ENCODE measurements around the gene PTPRN2.

Gene PTPRN2

GRCh38 chr7:157809863-157810851 is 777.5 kb downstream of the PTPRN2 start:
- no peak for DNase-seq (ENCODE audit: low read depth)

- no peak for DNase-seq (ENCODE audit: low read depth)
Measured at GRCh38 chr7:157809154-157809862, 778.3 kb downstream of the PTPRN2 start.

- DNase-seq (ENCODE audit: low read depth): no peak
Measured at GRCh38 chr7:157808042-157808441, 779.6 kb downstream of the PTPRN2 start.

- no peak for DNase-seq (ENCODE audit: low read depth)
Measured at GRCh38 chr7:157807510-157807909, 780.1 kb downstream of the PTPRN2 start.

GRCh38 chr7:157806711-157807110 is 780.9 kb downstream of the PTPRN2 start:
- no peak for DNase-seq (ENCODE audit: low read depth)

- no peak for DNase-seq (ENCODE audit: low read depth)
Measured at GRCh38 chr7:157805713-157806112, 781.9 kb downstream of the PTPRN2 start.

- no peak for DNase-seq (ENCODE audit: low read depth)
Measured at GRCh38 chr7:157803906-157804305, 783.7 kb downstream of the PTPRN2 start.

GRCh38 chr7:157801971-157802675 is 785.5 kb downstream of the PTPRN2 start:
- DNase-seq (ENCODE audit: low read depth): no peak

- DNase-seq (ENCODE audit: low read depth): no peak
Measured at GRCh38 chr7:157801113-157801512, 786.5 kb downstream of the PTPRN2 start.

DNA sequence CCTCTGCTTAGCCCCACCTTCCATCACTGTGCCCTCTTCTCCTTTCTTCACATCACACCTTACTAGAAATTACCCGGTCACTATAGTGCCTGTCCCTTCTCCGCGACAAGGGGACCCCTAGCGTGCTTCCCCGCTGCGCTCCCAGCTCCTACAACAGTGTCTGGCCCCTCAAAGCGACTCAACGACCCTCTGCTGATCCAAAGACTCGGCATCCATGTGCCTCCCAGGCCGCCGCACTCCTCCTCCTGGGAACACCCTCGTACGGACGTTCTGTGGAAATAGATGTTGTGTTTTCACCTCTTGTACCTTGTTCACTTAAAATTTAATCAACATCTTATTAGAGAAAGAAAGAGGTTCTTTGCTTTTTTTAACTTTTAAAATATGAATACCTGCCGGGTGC is 787.3 kb downstream of the PTPRN2 start:
- no peak for DNase-seq (ENCODE audit: low read depth)

GRCh38 chr7:157799076-157799685 is 788.4 kb downstream of the PTPRN2 start:
- DNase-seq (ENCODE audit: low read depth): no peak

- DNase-seq (ENCODE audit: low read depth): no peak
Measured at GRCh38 chr7:157797361-157797760, 790.3 kb downstream of the PTPRN2 start.

DNA sequence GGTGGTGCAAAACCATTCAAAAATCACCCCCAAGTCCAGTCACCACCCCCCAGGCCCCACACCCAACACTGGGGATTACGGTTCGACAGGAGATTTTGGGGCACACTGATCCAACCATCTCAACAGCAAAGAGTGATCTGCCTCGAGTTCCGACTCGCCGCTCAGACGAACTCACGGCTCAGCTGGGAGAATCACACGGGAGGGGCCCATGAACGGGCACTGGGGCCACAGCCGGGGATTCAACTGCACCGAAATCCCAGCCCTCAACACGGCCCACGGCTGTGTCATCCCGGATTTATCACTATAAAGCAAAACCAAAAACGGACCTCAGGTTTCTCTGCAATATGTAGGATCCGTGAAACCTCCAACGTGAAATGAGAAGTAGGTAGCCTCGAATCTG is 790.8 kb downstream of the PTPRN2 start:
- no peak for DNase-seq (ENCODE audit: low read depth)

- no peak for DNase-seq (ENCODE audit: low read depth)
Measured at GRCh38 chr7:157795643-157796042, 792.0 kb downstream of the PTPRN2 start.

GRCh38 chr7:157795199-157795598 is 792.4 kb downstream of the PTPRN2 start:
- DNase-seq (ENCODE audit: low read depth): no peak

DNA sequence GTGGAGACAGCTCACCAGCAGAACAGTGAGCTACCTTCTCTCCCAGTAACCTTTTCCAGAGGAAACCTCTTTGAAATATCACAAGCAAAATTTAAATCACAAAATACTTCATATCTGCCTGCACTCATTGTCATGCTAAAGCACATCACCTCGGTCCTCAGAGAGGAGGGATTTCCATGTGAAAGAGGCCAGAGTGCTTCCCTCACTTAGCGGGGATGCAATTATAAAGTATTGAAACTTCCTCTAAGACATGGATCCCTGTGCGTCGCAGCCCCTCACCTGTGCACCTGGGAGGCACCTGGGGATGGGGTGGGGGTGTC is 792.9 kb downstream of the PTPRN2 start:
- DNase-seq (ENCODE audit: low read depth): no peak

DNA sequence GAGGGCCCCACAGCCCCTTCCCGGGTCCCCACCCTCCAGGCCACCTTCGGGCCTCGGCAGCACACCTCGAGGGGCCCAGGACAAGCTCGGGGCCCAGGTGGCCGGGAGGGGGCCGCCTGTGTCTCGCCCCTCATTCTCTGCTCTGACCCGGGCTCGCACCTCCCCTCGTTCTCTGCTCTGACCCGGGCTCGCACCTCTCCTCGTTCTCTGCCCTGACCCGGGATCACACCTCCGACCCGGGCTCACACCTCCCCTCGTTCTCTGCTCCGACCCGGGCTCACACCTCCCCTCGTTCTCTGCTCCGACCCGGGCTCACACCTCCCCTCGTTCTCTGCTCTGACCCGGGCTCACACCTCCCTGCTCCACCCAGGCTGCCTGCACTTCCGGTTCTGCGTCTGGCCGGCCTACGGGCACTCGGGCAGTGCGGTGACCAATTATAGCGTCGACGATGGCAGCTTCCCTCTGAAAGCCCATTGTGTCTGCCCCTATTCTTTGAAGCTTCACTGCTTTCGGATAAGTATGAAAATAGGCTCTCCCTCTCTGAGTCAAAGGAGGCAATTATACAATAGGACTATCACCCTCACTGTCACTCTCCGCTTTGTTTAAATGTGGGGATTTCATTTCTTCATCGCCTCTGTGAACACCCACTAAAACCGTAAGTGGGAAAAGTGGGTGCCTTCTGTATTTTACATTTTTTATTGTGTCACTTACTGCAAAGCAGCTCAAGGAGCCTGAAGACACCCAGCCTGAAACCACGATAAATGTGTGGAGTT is 793.5 kb downstream of the PTPRN2 start:
- no peak for DNase-seq (ENCODE audit: low read depth)

DNA sequence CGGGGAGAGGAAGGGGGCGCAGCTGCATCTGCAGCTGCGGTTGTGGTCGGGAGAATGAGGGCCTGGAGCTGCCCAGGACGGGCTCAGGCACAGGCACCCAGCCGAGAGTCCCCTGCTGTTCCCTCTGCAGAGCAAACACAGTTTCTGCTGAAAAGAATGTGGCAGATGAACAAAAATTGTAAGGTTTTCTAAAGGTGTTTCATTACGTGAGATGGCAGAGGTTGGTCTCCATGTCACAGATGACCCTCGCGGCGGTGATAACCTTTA is 794.6 kb downstream of the PTPRN2 start:
- no peak for DNase-seq (ENCODE audit: low read depth)

DNA sequence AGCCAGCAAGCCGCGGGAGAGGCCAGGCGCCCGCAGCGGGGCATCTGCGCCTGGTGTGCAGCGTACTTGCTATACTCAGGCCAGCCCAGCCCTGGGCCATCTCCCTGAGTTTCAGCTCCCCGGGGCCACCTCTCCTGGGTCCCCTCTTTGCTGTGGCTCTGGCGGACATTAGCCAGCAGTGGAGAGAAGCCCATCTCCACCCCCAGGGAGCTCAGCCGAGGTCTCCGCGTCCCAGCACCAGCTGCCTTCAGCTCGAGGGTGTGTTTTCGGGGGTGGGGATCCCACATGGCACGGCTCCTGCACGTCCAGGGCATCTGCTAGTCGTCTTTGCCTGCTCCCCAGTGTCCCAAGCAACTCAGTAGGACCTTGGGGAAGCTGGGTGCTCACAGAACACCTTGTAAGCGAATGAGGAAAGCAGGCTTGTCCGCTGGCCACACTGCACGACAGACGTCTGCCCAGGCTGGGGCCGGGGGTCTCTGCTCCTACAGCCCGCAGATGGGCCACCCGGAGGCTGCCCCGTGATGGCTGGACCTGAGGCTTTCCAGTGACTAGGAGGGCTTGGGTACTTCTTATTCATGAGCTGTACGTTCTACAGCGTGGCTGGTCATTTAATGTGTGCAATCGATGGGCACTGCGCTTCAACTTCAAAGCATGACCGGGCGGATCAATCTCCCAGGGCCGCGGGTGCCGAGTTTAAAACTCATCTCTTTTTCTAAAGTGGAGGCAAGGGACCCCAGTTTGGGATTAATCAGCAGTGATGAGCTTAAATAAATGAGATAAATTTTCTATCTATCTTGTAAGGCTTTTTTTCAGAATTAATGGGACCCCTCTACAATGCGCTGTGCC is 795.2 kb downstream of the PTPRN2 start:
- DNase-seq (ENCODE audit: low read depth): no peak

GRCh38 chr7:157791666-157792065 is 796.0 kb downstream of the PTPRN2 start:
- no peak for DNase-seq (ENCODE audit: low read depth)

DNA sequence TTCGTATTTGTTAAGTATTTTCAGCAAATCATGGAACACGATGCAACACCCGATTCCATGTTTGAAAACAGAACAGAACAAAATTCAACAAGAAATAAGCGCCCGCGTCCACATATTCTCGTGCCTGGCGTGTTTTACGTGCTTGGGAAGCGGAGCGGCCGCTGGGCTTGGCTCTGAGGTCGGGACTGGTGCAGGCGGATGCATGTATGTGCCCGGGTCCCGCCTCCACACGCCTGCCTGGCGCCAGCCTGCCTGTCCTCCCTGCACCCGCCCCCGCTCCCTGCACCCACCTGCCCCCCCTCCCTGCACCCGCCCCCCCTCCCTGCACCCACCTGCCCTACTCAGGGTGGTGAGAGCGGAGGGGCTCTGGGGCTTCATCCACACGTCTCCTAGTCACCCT is 796.4 kb downstream of the PTPRN2 start:
- DNase-seq (ENCODE audit: low read depth): no peak
